Lower leg skin (tissue), 4 donors: Measurements from ENCODE around the gene NFIA. TPM values are rescaled to one million over a fixed set of nuclear protein-coding genes. Genes with fewer than 3 reads are reported as not detected.

Experiments used
- DNase-seq, 2 donors: peaks; one replicate each; pipeline ENCODE4 v3.0.0-alpha.2; 2019; ENCODE audit warnings: low spot score in 2 of 2
- H3K4me3 ChIP-seq: fragments of 200-600 bp; sonication (generic); 2 replicates; pipeline ENCODE4 v1.5.1; 2017; ENCODE audit warnings: mild to moderate bottlenecking, low read depth; ENCODE audit not compliant: poor library complexity, severe bottlenecking
- POLR2A ChIP-seq, 2 donors: fragments of 450-650 bp; IDR thresholded peaks; one replicate each; pipeline ENCODE4 v1.6.1; 2016 to 2017; ENCODE audit warnings: antibody characterized with exemption in 2 of 2, mild to moderate bottlenecking in 1 of 2, moderate library complexity in 1 of 2
- WGBS, 2 donors: methylation state at CpG; one replicate each; pipeline ENCODE4 v1.1.5; 2018; 5-methylcytosine and 5-hydroxymethylcytosine counted together
- intact Hi-C: fragments of 100-400 bp; cut with DNase I; formaldehyde crosslinking; loops from one replicate; pipeline ENCODE4 v1.15.0; 2023; ENCODE audit warnings: low total_unique reads
- total RNA-seq, 4 donors: library from RNA; depleted of rRNA; stranded (reverse); fragments of >200 nt; gene quantifications; one replicate each; pipeline ENCODE4 v1.1.0, GENCODE V29; 2016
- TF ChIP-seq, protein P1 (sequence below), 3 donors: fragments of 450-650 bp; IDR thresholded peaks; one replicate each; pipeline ENCODE4 v1.5.1; 2016; ENCODE audit warnings: antibody characterized with exemption in 3 of 3, mild to moderate bottlenecking in 3 of 3, moderate library complexity in 2 of 3

The NFIA gene
- total RNA-seq, 4 donors from 2014 or later = 26.0 to 32.5 (median 30.3) TPM

DNA sequence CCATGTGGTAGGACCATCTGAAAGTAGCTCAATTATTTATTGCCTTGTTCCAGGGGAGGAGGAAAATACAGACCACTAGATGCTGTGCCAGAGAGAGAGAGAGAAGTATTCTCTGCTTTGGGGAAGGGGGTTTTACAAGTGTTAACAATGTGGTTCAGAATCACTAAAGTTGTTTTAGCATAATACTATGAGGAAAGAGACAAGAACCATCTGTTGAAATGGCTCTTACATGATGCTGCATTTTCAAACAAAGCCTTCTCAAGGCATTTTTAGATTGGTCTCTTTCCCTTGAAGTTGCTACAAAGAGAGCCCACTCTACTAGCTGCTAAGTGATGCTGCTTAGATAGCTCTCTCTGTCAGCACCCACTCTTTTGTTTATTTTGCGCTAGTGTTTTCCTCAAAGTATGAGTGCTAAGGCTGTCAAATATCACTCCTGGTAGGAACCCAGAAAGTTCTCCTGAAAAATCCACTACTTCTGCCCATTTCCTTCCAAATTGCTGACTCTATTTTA, 255.1 kb downstream of the NFIA start:
- intact Hi-C loops = loop anchor here (10.0 kb wide), 1 partner anchor 283 kb away; no protein-coding TSS in a partner anchor
- TF ChIP-seq, protein P1, sequence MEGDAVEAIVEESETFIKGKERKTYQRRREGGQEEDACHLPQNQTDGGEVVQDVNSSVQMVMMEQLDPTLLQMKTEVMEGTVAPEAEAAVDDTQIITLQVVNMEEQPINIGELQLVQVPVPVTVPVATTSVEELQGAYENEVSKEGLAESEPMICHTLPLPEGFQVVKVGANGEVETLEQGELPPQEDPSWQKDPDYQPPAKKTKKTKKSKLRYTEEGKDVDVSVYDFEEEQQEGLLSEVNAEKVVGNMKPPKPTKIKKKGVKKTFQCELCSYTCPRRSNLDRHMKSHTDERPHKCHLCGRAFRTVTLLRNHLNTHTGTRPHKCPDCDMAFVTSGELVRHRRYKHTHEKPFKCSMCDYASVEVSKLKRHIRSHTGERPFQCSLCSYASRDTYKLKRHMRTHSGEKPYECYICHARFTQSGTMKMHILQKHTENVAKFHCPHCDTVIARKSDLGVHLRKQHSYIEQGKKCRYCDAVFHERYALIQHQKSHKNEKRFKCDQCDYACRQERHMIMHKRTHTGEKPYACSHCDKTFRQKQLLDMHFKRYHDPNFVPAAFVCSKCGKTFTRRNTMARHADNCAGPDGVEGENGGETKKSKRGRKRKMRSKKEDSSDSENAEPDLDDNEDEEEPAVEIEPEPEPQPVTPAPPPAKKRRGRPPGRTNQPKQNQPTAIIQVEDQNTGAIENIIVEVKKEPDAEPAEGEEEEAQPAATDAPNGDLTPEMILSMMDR (IDR thresholded peaks at IDR 0.05) = no peak
- no peak for TF ChIP-seq POLR2A (IDR thresholded peaks at IDR 0.05)
- 68 to 79% methylated on average over 1 of the region's 1 CpG for WGBS, 2 donors
- H3K4me3 ChIP-seq = no peak overlapping the region
- DNase-seq = no peak

DNA sequence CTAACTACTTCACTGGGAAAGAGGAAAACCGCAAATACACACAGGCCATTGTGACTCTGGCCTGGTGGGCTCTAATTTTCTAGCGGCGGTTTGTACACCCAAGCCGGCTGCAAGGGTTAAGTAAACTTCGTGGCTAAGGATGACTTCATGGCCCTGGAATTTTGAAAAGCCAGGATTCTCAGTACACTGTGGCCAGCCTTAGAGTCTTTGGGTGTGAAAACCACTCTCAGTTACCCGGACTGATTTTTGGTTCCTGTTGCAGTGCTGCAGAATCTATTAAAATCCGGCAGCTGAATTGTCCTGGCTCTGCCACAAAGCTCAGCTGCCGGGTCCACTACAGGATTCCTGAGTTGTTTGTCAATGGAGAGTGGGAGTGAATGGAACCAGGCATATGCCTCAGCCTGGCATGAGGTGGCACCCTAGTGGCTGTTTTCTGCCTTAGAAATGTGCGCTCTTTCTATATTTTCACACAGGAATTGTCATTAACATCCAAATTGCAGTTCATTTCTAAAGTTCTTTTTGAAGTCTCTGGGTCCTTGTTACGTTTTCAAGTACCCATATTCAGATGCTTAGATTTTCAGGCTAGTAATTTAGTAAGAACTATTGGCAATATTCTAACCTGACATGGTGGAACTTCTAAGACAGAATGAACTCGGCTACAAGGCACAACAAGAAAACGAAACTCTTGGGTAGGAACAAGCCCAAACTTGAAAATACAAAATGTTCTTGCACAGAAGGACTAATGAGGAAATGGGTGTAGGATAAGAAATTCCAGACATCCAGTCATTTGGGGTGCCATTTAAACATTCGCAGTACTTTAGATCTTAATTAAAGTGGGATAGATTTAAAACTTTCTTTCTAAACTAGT, 255.9 kb downstream of the NFIA start:
- WGBS, 2 donors = 17 to 18% methylated on average over 13 of the region's 13 CpGs

DNA sequence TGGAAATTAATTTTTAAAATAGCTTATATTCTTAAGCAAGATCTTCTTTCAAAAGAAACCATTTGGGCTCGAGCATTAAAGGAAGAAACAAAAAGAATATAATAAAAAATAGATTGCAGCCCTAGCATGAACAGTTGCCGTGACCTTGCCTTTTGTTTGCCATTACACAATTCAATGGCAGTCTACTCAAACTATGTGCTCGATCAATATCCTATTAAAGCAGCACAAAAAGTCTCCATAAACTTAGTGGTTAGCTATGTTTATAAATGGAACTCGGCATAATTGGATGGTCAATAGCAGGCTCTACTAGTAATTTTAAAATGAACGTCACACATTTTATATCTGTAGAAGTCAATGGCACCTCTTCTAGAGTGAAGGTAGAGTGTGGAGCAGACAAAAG, 256.5 kb downstream of the NFIA start:
- no peak for TF ChIP-seq POLR2A (IDR thresholded peaks at IDR 0.05)
- TF ChIP-seq, protein P1 (IDR thresholded peaks at IDR 0.05) = no peak
- WGBS, 2 donors = 72 to 82% methylated on average over 5 of the region's 5 CpGs
- no peak for DNase-seq
- H3K4me3 ChIP-seq = no peak overlapping the region
- intact Hi-C loops = loop anchor here (10.0 kb wide), 1 partner anchor 284 kb away; no protein-coding TSS in a partner anchor

More for the DNA sequence above, 255.9 kb downstream of the NFIA start:
- no peak overlapping the region for H3K4me3 ChIP-seq
- peak in 1 of 2 donors; percentile 67 for DNase-seq
- TF ChIP-seq, protein P1 (IDR thresholded peaks at IDR 0.05) = no peak
- TF ChIP-seq POLR2A (IDR thresholded peaks at IDR 0.05) = no peak
- intact Hi-C loops = loop anchor here (10.0 kb wide), 1 partner anchor 283 kb away; no protein-coding TSS in a partner anchor

DNA sequence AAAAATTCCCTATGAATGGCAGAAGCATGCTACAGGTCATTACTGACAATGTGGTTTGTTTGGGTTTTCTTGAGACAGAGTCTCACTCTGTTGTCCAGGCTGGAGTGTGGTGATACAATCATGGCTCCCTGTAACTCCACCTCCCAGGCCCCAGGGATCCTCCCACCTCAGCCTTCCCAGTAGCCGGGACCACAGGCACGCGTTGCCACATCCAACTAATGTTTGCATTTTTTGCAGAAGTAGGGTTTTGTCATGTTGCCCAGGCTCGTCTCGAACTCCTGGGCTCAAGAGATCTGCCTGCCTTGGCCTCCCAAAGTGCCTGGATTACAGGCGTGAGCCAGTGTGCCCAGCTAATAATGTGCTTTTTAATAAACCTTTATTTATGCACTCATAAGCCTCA, 259.1 kb downstream of the NFIA start:
- no peak for DNase-seq
- TF ChIP-seq, protein P1 (IDR thresholded peaks at IDR 0.05) = no peak
- TF ChIP-seq POLR2A (IDR thresholded peaks at IDR 0.05) = no peak
- 87 to 89% methylated on average over 6 of the region's 6 CpGs for WGBS, 2 donors
- H3K4me3 ChIP-seq = no peak overlapping the region
- intact Hi-C loops = no loop called here

DNA sequence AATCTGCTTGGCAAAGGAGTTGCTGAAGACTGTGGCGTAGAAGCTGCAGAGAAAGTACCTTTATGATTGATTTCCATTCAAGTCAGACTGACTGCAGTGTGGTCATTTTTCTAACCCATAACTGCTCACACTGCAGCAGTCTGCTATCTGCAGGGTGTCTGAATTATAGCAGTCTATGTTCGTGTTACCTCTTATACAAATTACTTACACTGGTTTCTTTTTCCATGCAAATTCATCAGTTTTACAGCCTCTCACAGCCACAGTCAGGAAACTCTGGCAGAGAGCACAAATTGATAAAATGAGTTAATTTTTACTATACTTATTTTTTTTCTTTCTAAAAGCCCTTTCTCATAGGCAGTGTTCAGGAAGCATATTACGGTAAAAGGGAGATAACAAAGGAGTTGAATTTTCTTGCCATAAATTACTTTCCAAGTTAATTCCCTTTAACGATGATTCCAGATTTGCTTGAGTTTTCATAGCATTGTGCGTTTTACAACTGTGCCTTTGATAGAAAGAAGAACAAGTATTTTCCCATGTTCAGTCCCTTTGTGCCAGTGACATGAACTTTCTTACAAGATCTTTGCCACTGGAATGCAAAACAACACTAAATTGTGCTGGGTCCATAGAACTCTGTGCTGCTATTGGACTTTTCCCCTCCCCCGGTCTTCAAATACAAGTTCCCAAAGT, 261.5 kb downstream of the NFIA start:
- intact Hi-C loops = no loop called here
- 76% methylated on average over 6 of the region's 6 CpGs for WGBS, 2 donors
- TF ChIP-seq POLR2A (IDR thresholded peaks at IDR 0.05) = no peak
- TF ChIP-seq, protein P1 (IDR thresholded peaks at IDR 0.05) = no peak
- no peak overlapping the region for H3K4me3 ChIP-seq
- no peak for DNase-seq
